HepG2 (cell line): Measurements from ENCODE around the gene SULT4A1.

Experiments used
- FOXP4 ChIP-seq: sonication (generic); formaldehyde crosslinking; IDR thresholded peaks from 2 replicates; pipeline ENCODE4 v1.4.0; 2020; ENCODE audit warnings: missing genetic modification reagents
- HIVEP1 ChIP-seq: sonication (generic); formaldehyde crosslinking; IDR thresholded peaks from 2 replicates; pipeline ENCODE4 v1.4.0; 2020; ENCODE audit warnings: mild to moderate bottlenecking, missing genetic modification reagents
- JUN ChIP-seq: sonication (generic); formaldehyde crosslinking; IDR thresholded peaks from 2 replicates; pipeline ENCODE4 v1.4.0; 2020; ENCODE audit warnings: mild to moderate bottlenecking, missing genetic modification reagents
- MXI1 ChIP-seq: IDR thresholded peaks from 3 replicates; pipeline ENCODE4 v1.6.1; 2012; ENCODE audit warnings: low read depth, low read length, inconsistent platforms, borderline replicate concordance
- RERE ChIP-seq: IDR thresholded peaks from 2 replicates; pipeline ENCODE4 v1.6.1; 2016; ENCODE audit warnings: low read depth, missing genetic modification reagents, missing compliant biosample characterization
- RNF2 ChIP-seq: fragments of 450-650 bp; conservative IDR thresholded peaks from 2 replicates; pipeline ENCODE4 v1.6.1; 2016; ENCODE audit warnings: low read depth
- SMC3 ChIP-seq: IDR thresholded peaks from 2 replicates; pipeline ENCODE4 v1.6.1; 2011; ENCODE audit warnings: low read length, improper control_type of control experiment
- YY1 ChIP-seq: IDR thresholded peaks from 2 replicates; pipeline ENCODE4 v1.6.1; 2011; ENCODE audit warnings: low read length, low read depth, moderate library complexity, mild to moderate bottlenecking; ENCODE audit not compliant: insufficient read depth, insufficient replicate concordance
- ZNF224 ChIP-seq: sonication (generic); formaldehyde crosslinking; IDR thresholded peaks from 2 replicates; pipeline ENCODE4 v1.5.0; 2020; ENCODE audit warnings: mild to moderate bottlenecking, missing genetic modification reagents
- ZNF687 ChIP-seq: sonication (generic); formaldehyde crosslinking; IDR thresholded peaks from 2 replicates; pipeline ENCODE4 v1.5.1; 2020; ENCODE audit warnings: mild to moderate bottlenecking, missing genetic modification reagents, moderate library complexity
- TF ChIP-seq, protein P1 (sequence below): sonication (generic); formaldehyde crosslinking; IDR thresholded peaks from 2 replicates; pipeline ENCODE4 v1.5.0; 2020; ENCODE audit warnings: mild to moderate bottlenecking, missing genetic modification reagents, moderate library complexity
- TF ChIP-seq, protein P2 (sequence below): IDR thresholded peaks from 2 replicates; pipeline ENCODE4 v1.6.1; 2016; ENCODE audit warnings: control low read depth

DNA sequence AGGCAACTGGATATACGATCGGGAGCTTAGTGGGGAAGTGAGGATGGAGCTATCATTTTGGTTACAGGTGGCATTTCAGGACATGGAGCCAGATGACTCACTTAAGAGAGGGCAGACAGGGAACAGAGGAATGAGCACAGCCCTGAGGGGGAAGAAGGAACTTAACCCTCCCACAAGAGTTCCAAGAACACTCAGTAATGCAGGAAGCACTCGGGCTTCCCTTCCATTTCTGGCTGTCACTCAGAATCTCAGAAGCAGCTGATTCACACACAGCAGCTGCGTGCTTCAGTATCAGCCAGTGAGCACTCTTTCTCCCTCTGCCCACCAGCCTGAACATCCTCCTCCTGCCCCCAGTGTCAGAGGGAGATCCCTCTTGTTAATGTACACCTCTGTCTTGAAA is 85.0 kb downstream of the SULT4A1 start:
- TF ChIP-seq SMC3: no peak
- TF ChIP-seq, protein P1, sequence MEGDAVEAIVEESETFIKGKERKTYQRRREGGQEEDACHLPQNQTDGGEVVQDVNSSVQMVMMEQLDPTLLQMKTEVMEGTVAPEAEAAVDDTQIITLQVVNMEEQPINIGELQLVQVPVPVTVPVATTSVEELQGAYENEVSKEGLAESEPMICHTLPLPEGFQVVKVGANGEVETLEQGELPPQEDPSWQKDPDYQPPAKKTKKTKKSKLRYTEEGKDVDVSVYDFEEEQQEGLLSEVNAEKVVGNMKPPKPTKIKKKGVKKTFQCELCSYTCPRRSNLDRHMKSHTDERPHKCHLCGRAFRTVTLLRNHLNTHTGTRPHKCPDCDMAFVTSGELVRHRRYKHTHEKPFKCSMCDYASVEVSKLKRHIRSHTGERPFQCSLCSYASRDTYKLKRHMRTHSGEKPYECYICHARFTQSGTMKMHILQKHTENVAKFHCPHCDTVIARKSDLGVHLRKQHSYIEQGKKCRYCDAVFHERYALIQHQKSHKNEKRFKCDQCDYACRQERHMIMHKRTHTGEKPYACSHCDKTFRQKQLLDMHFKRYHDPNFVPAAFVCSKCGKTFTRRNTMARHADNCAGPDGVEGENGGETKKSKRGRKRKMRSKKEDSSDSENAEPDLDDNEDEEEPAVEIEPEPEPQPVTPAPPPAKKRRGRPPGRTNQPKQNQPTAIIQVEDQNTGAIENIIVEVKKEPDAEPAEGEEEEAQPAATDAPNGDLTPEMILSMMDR: no peak
- TF ChIP-seq YY1: no peak
- TF ChIP-seq RERE (CRISPR knock-in tag): no peak
- TF ChIP-seq HIVEP1 (CRISPR knock-in tag): no peak
- no peak for TF ChIP-seq ZNF687
- no peak for TF ChIP-seq MXI1
- no peak for TF ChIP-seq ZNF224 (CRISPR knock-in tag)
- TF ChIP-seq, protein P2, sequence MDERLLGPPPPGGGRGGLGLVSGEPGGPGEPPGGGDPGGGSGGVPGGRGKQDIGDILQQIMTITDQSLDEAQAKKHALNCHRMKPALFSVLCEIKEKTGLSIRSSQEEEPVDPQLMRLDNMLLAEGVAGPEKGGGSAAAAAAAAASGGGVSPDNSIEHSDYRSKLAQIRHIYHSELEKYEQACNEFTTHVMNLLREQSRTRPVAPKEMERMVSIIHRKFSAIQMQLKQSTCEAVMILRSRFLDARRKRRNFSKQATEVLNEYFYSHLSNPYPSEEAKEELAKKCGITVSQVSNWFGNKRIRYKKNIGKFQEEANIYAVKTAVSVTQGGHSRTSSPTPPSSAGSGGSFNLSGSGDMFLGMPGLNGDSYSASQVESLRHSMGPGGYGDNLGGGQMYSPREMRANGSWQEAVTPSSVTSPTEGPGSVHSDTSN (CRISPR knock-in tag): no peak
- no peak for TF ChIP-seq RNF2
- TF ChIP-seq FOXP4 (CRISPR knock-in tag): no peak
- TF ChIP-seq JUN: no peak
